Endothelial cell of umbilical vein (primary cell): Measurements from ENCODE around the gene COL20A1. TPM values are rescaled to one million over a fixed set of nuclear protein-coding genes. Genes with fewer than 3 reads are reported as not detected.

Experiments
- BruUV-seq: library from RNA; stranded (reverse); fragments of 400-500 nt; replicated peaks from 2 replicates; lab custom pipeline; 2021; lab: Mats Ljungman, UMichigan
- CTCF ChIA-PET: fragments of 300-600, 350-600 bp; sonication (Branson Sonifier 250); formaldehyde crosslinking; loops from one replicate; lab custom pipeline; 2021; ENCODE audit warnings: antibody characterized with exemption, inconsistent platforms; lab: Charles Lee
- POLR2A ChIA-PET: fragments of 300-600, 350-600 bp; sonication (Branson Sonifier 250); formaldehyde crosslinking; loops from one replicate; lab custom pipeline; 2021; ENCODE audit warnings: antibody characterized with exemption, inconsistent platforms; lab: Charles Lee
- DNase-seq: peaks from one replicate; pipeline ENCODE4 v3.0.0-alpha.2; 2011; ENCODE audit warnings: low read depth, low spot score
- FAIRE-seq: peaks from 2 replicates; lab custom pipeline; 2011; peaks lifted over from hg19 to GRCh38; lab: Jason Lieb, UNC
- H2AFZ ChIP-seq: 2 replicates; pipeline ENCODE4 v1.6.0; 2012; ENCODE audit warnings: low read depth, low read length, control low read depth, inconsistent platforms
- H3K27ac ChIP-seq: 2 replicates; pipeline ENCODE4 v1.5.1; 2011; ENCODE audit warnings: low read depth, mild to moderate bottlenecking, control low read depth, low read length, moderate library complexity; ENCODE audit not compliant: insufficient read depth
- H3K27me3 ChIP-seq, 2 experiments: 2 replicates each; pipeline versions ENCODE4 v1.6.0 to v1.6.1; 2011; ENCODE audit warnings: low read length in 2 of 2, mixed read lengths in 1 of 2; ENCODE audit not compliant: control insufficient read depth in 2 of 2, insufficient read depth in 2 of 2
- H3K36me3 ChIP-seq, 2 experiments: 2 replicates in 1 of 2; 3 replicates in 1 of 2; pipeline ENCODE4 v1.5.1; 2011; ENCODE audit warnings: low read length in 2 of 2, mild to moderate bottlenecking in 1 of 2, moderate library complexity in 1 of 2; ENCODE audit not compliant: control insufficient read depth in 2 of 2, insufficient read depth in 2 of 2; ENCODE audit errors: extremely low read depth in 1 of 2
- H3K4me1 ChIP-seq: 3 replicates; pipeline ENCODE4 v1.5.1; 2011; ENCODE audit warnings: mild to moderate bottlenecking, low read length; ENCODE audit not compliant: control insufficient read depth, insufficient read depth; ENCODE audit errors: extremely low read depth
- H3K4me2 ChIP-seq: 2 replicates; pipeline ENCODE4 v1.6.1; 2011; ENCODE audit warnings: low read length, control low read depth, mixed read lengths; ENCODE audit not compliant: insufficient read depth
- H3K4me3 ChIP-seq, 3 experiments: fragments of 200-600 bp in 1 of 3; sonication (generic), shearing (Covaris generic) in 1 of 3; replicated peaks in 1 of 3; 2 replicates each; pipeline ENCODE4 v1.5.1; 2011 to 2016; ENCODE audit warnings: control low read depth in 3 of 3, low read length in 3 of 3, mild to moderate bottlenecking in 2 of 3, inconsistent platforms in 1 of 3, low read depth in 1 of 3, moderate library complexity in 1 of 3; ENCODE audit not compliant: insufficient read depth in 1 of 3
- H3K79me2 ChIP-seq: 2 replicates; pipeline ENCODE4 v1.6.0; 2012; ENCODE audit warnings: low read length, inconsistent platforms; ENCODE audit not compliant: control insufficient read depth, insufficient read depth
- H3K9ac ChIP-seq: replicated peaks from 2 replicates; pipeline ENCODE3; 2011; ENCODE audit warnings: low read length, control low read depth; ENCODE audit not compliant: insufficient read depth; ENCODE audit errors: extremely low read depth
- H3K9me1 ChIP-seq: replicated peaks from 3 replicates; pipeline ENCODE4 v1.6.0; 2011; ENCODE audit warnings: mild to moderate bottlenecking, low read length; ENCODE audit not compliant: control insufficient read depth, insufficient read depth; ENCODE audit errors: extremely low read depth
- H3K9me3 ChIP-seq: replicated peaks from 2 replicates; pipeline ENCODE4 v1.5.1; 2012; ENCODE audit warnings: low read length, inconsistent platforms; ENCODE audit not compliant: control insufficient read depth, insufficient read depth
- H4K20me1 ChIP-seq: replicated peaks from 2 replicates; pipeline ENCODE3; 2011; ENCODE audit warnings: mild to moderate bottlenecking, low read length; ENCODE audit not compliant: control insufficient read depth, insufficient read depth; ENCODE audit errors: extremely low read depth
- EZH2 ChIP-seq: IDR thresholded peaks from 2 replicates; pipeline ENCODE4 v1.6.1; 2012; ENCODE audit warnings: borderline replicate concordance, low read depth, mild to moderate bottlenecking, moderate library complexity, low read length, inconsistent platforms; ENCODE audit not compliant: severe bottlenecking
- GATA2 ChIP-seq: IDR thresholded peaks from 2 replicates; pipeline ENCODE4 v1.7.0; 2011; ENCODE audit warnings: low read depth, mild to moderate bottlenecking, moderate library complexity, mixed read lengths, low read length; ENCODE audit not compliant: insufficient read length, insufficient read depth
- POLR2A ChIP-seq: IDR thresholded peaks from 2 replicates; pipeline ENCODE4 v1.6.1; 2012; ENCODE audit warnings: low read depth, mild to moderate bottlenecking, control low read depth, low read length
- POLR2AphosphoS5 ChIP-seq: IDR thresholded peaks from 2 replicates; pipeline ENCODE4 v1.6.1; 2012; ENCODE audit warnings: low read depth, mild to moderate bottlenecking, control low read depth, low read length, moderate library complexity; ENCODE audit not compliant: insufficient read depth
- dilution Hi-C: fragments of 300-500 bp; cut with MboI; formaldehyde crosslinking; loops from one replicate; pipeline ENCODE4 v1.15.0; 2019; ENCODE audit warnings: low sequenced_read_pairs; ENCODE audit not compliant: extremely low pct_ligation_motif_present
- intact Hi-C: fragments of 100-400 bp; cut with micrococcal nuclease; formaldehyde crosslinking; loops from one replicate; pipeline ENCODE4 v1.10.0; 2022
- polyA plus RNA-seq, 4 experiments: library from polyadenylated mRNA; depleted of rRNA in 3 of 4; stranded (reverse) in 3 of 4; unstranded in 1 of 4; fragments of >200 nt; gene quantifications; 2 replicates each; pipeline versions ENCODE4 v1.2.1 to v1.2.3, GENCODE V29; 2011 to 2012; ENCODE audit warnings: missing spikeins in 1 of 4
- total RNA-seq: library from RNA; stranded (reverse); gene quantifications from 2 replicates; pipeline ENCODE4 v1.2.3, GENCODE V29; 2021

COL20A1 gene
- total and polyA plus RNA-seq, 2 donors (not counting 3 experiments of a cell fraction or from before 2014, with no cell fraction given) = not detected

- CTCF ChIA-PET = no interaction called here
- Histone ChIP-seq H3K36me3 (no peaks in the 10 kb centered on the region), H4K20me1 (no peaks in the 10 kb centered on the region), H2AFZ (no peak overlapping the region), H3K4me3 (no peak overlapping the region), H3K9me3 (no peaks in the 10 kb centered on the region), H3K27ac (no peak overlapping the region), H3K9ac (no peak overlapping the region), H3K4me2 (no peak overlapping the region), H3K79me2 (no peaks in the 10 kb centered on the region), H3K27me3 (peaks cover 9 to 14% of the 10 kb centered on the region in 2 experiments), H3K9me1 (no peaks in the 10 kb centered on the region), H3K4me1 (no peaks in the 10 kb centered on the region)
- intact Hi-C loops = no loop called here
- BruUV-seq = no TSS peak
- DNase-seq = no peak
- TF ChIP-seq POLR2A (no peak), GATA2 (no peak)
- no peak for FAIRE-seq
- dilution Hi-C loops = no loop called here
- POLR2A ChIA-PET = no interaction called here
Observed at GRCh38 chr20:63364801-63365585, 72.0 kb downstream of the COL20A1 start.

- H3K4me1 ChIP-seq = no peaks in the 10 kb centered on the region
- ChIA-PET CTCF (no interaction called here), POLR2A (no interaction called here)
- no peak for FAIRE-seq
- dilution Hi-C loops = no loop called here
- intact Hi-C loops = no loop called here
- H3K4me3 ChIP-seq = no peak overlapping the region
- H3K27me3 ChIP-seq = peaks cover 4 to 7% of the 10 kb centered on the region in 2 experiments
- TF ChIP-seq GATA2 (no peak), EZH2 (no peak), POLR2AphosphoS5 (no peak), POLR2A (no peak)
- no peaks in the 10 kb centered on the region for H3K36me3 ChIP-seq
- no peak overlapping the region for H2AFZ ChIP-seq
- no peaks in the 10 kb centered on the region for H3K9me3 ChIP-seq
- no peak overlapping the region for H3K27ac ChIP-seq
- H3K9me1 ChIP-seq = no peaks in the 10 kb centered on the region
- H4K20me1 ChIP-seq = no peaks in the 10 kb centered on the region
- no TSS peak for BruUV-seq
- H3K9ac ChIP-seq = no peak overlapping the region
- H3K4me2 ChIP-seq = no peak overlapping the region
- DNase-seq = no peak
- no peaks in the 10 kb centered on the region for H3K79me2 ChIP-seq
Observed at GRCh38 chr20:63365601-63366389, 72.8 kb downstream of the COL20A1 start.
